Measurements from ENCODE around the gene MMP15. TPM values are rescaled to one million over a fixed set of nuclear protein-coding genes. Genes with fewer than 3 reads are reported as not detected.

The MMP15 gene
- total RNA-seq, 2 experiments from 2014 or later: 0.25 to 0.63 TPM

GRCh38 chr16:58082381-58082780, 56.8 kb downstream of the MMP15 start:
- CTCF ChIA-PET: interaction anchor here (4.1 kb wide), 1 partner anchor 14 kb away, joined by 13 read pairs; no protein-coding TSS in a partner anchor
- Mint-ChIP-seq H3K4me3 (no peak overlapping the region), H3K27ac (no peak overlapping the region), H3K4me1 (ENCODE audit: low read depth) (no peaks in the 10 kb centered on the region), H3K27me3 (peaks cover 1% of the 10 kb centered on the region), H3K9me3 (no peaks in the 10 kb centered on the region), H3K36me3 (ENCODE audit: low read depth) (no peaks in the 10 kb centered on the region)
- POLR2A ChIA-PET: no interaction called here
- ATAC-seq (no peak), DNase-seq (no peak)
- TF ChIP-seq CTCF (IDR thresholded peaks at IDR 0.05): no peak
- intact Hi-C loops (cut with micrococcal nuclease): no loop called here

- intact Hi-C loops (cut with micrococcal nuclease): no loop called here
- no peak for ATAC-seq
Measured at GRCh38 chr16:58084635-58085034, 59.1 kb downstream of the MMP15 start.

GRCh38 chr16:58085171-58085570, 59.6 kb downstream of the MMP15 start:
- H3K4me1 Mint-ChIP-seq (ENCODE audit: low read depth): no peaks in the 10 kb centered on the region
- H3K36me3 Mint-ChIP-seq (ENCODE audit: low read depth): no peaks in the 10 kb centered on the region
- intact Hi-C loops (cut with micrococcal nuclease): no loop called here
- TF ChIP-seq CTCF (IDR thresholded peaks at IDR 0.05): no peak
- CTCF ChIA-PET: interaction anchor here (4.1 kb wide), 1 partner anchor 12 kb away, joined by 13 read pairs; no protein-coding TSS in a partner anchor
- H3K27me3 Mint-ChIP-seq: peaks cover 1% of the 10 kb centered on the region
- no peak overlapping the region for H3K27ac Mint-ChIP-seq
- no peak for DNase-seq
- H3K4me3 Mint-ChIP-seq: no peak overlapping the region
- no peaks in the 10 kb centered on the region for H3K9me3 Mint-ChIP-seq
- POLR2A ChIA-PET: no interaction called here
- ATAC-seq: no peak

More at GRCh38 chr16:58084635-58085034, 59.1 kb downstream of the MMP15 start:
- H3K4me1 Mint-ChIP-seq (ENCODE audit: low read depth): no peaks in the 10 kb centered on the region
- H3K27me3 Mint-ChIP-seq: peaks cover 1% of the 10 kb centered on the region
- no peak for DNase-seq
- CTCF ChIA-PET: interaction anchor here (4.1 kb wide), 1 partner anchor 12 kb away, joined by 13 read pairs; no protein-coding TSS in a partner anchor
- TF ChIP-seq CTCF (IDR thresholded peaks at IDR 0.05): no peak
- H3K9me3 Mint-ChIP-seq: no peaks in the 10 kb centered on the region
- H3K36me3 Mint-ChIP-seq (ENCODE audit: low read depth): no peaks in the 10 kb centered on the region
- POLR2A ChIA-PET: no interaction called here
- H3K27ac Mint-ChIP-seq: no peak overlapping the region
- H3K4me3 Mint-ChIP-seq: no peak overlapping the region

- ATAC-seq (no peak), DNase-seq (no peak)
- Mint-ChIP-seq H3K9me3 (no peaks in the 10 kb centered on the region), H3K36me3 (ENCODE audit: low read depth) (no peaks in the 10 kb centered on the region), H3K4me1 (ENCODE audit: low read depth) (no peaks in the 10 kb centered on the region), H3K27me3 (peaks cover 1% of the 10 kb centered on the region), H3K4me3 (no peak overlapping the region), H3K27ac (no peak overlapping the region)
- ChIA-PET CTCF (interaction anchor here (4.1 kb wide), 1 partner anchor 11 kb away, joined by 13 read pairs; no protein-coding TSS in a partner anchor), POLR2A (no interaction called here)
- TF ChIP-seq CTCF (IDR thresholded peaks at IDR 0.05): no peak
- intact Hi-C loops (cut with micrococcal nuclease): no loop called here
Measured at GRCh38 chr16:58085584-58086251, 60.2 kb downstream of the MMP15 start.

GRCh38 chr16:58086381-58087208, 61.0 kb downstream of the MMP15 start:
- no peak overlapping the region for H3K27ac Mint-ChIP-seq
- intact Hi-C loops (cut with micrococcal nuclease): no loop called here
- ATAC-seq (no peak), DNase-seq (no peak)
- POLR2A ChIA-PET: no interaction called here
- H3K27me3 Mint-ChIP-seq: peaks cover 1% of the 10 kb centered on the region
- CTCF ChIA-PET: no interaction called here
- H3K4me1 Mint-ChIP-seq (ENCODE audit: low read depth): no peaks in the 10 kb centered on the region
- no peaks in the 10 kb centered on the region for H3K36me3 Mint-ChIP-seq (ENCODE audit: low read depth)
- H3K4me3 Mint-ChIP-seq: no peak overlapping the region
- no peaks in the 10 kb centered on the region for H3K9me3 Mint-ChIP-seq
- TF ChIP-seq CTCF (IDR thresholded peaks at IDR 0.05): no peak
